ENCODE results near the gene MAP3K9. TPM values are rescaled to one million over a fixed set of nuclear protein-coding genes. Genes with fewer than 3 reads are reported as not detected.

MAP3K9 gene
- total and polyA plus RNA-seq, 2 donors (not counting 3 experiments of a cell fraction or from before 2014, with no cell fraction given): 0.06 to 0.11 TPM

GRCh38 chr14:70785556-70785955, 23.8 kb downstream of the MAP3K9 start:
- DNase-seq (ENCODE audit: low read depth, low spot score) (no peak), FAIRE-seq (no peak)
- Histone ChIP-seq H3K4me3 (replicated peaks in 1 of 3; ENCODE audit: insufficient read depth in 1 of 3, low read depth in 1 of 3, low read length in 3 of 3) (no peak overlapping the region), H3K4me2 (ENCODE audit: insufficient read depth, low read length) (no peak overlapping the region), H3K27me3 (ENCODE audit: control insufficient read depth in 2 of 2, insufficient read depth in 2 of 2, low read length in 2 of 2) (peaks cover 0 to 4% of the 10 kb centered on the region in 2 experiments), H3K9me1 (replicated peaks; ENCODE audit: control insufficient read depth, extremely low read depth, insufficient read depth, low read length) (no peaks in the 10 kb centered on the region), H3K4me1 (ENCODE audit: control insufficient read depth, extremely low read depth, insufficient read depth, low read length) (no peaks in the 10 kb centered on the region), H3K9ac (replicated peaks; ENCODE audit: extremely low read depth, insufficient read depth, low read length) (no peak overlapping the region), H3K9me3 (replicated peaks; ENCODE audit: control insufficient read depth, insufficient read depth, low read length) (no peaks in the 10 kb centered on the region), H3K27ac (ENCODE audit: insufficient read depth, low read depth, low read length) (no peak overlapping the region), H3K79me2 (ENCODE audit: control insufficient read depth, insufficient read depth, low read length) (no peaks in the 10 kb centered on the region), H2AFZ (ENCODE audit: low read depth, low read length) (no peak overlapping the region), H4K20me1 (replicated peaks; ENCODE audit: control insufficient read depth, extremely low read depth, insufficient read depth, low read length) (no peaks in the 10 kb centered on the region), H3K36me3 (ENCODE audit: control insufficient read depth in 2 of 2, extremely low read depth in 1 of 2, insufficient read depth in 2 of 2, low read length in 2 of 2) (no peaks in the 10 kb centered on the region)
- ChIA-PET POLR2A (no interaction called here), CTCF (no interaction called here)
- intact Hi-C loops (cut with micrococcal nuclease) (no loop called here), dilution Hi-C loops (cut with MboI; ENCODE audit: extremely low pct_ligation_motif_present, low sequenced_read_pairs) (no loop called here)
- BruUV-seq (replicated peaks): no TSS peak
- TF ChIP-seq CTCF (IDR thresholded peaks at IDR 0.05; ENCODE audit: extremely low read depth in 1 of 2, insufficient read depth in 1 of 2, low read depth in 1 of 2, low read length in 2 of 2) (no peak), FOS (IDR thresholded peaks at IDR 0.05; ENCODE audit: borderline replicate concordance, insufficient read depth, low read length) (no peak), POLR2AphosphoS5 (IDR thresholded peaks at IDR 0.05; ENCODE audit: insufficient read depth, low read depth, low read length) (no peak), EZH2 (IDR thresholded peaks at IDR 0.05; ENCODE audit: borderline replicate concordance, low read depth, low read length, severe bottlenecking) (no peak), MYC (IDR thresholded peaks at IDR 0.05; ENCODE audit: low read depth, low read length) (no peak), GATA2 (IDR thresholded peaks at IDR 0.05; ENCODE audit: insufficient read depth, insufficient read length, low read depth, low read length) (no peak), JUN (IDR thresholded peaks at IDR 0.05; ENCODE audit: borderline replicate concordance, insufficient read depth, insufficient read length, low read depth) (no peak), POLR2A (IDR thresholded peaks at IDR 0.05; ENCODE audit: low read depth, low read length) (no peak), MAX (IDR thresholded peaks at IDR 0.05; ENCODE audit: insufficient read depth, insufficient read length) (no peak)
